ENCODE measurements around the gene ADAM12.

DNA sequence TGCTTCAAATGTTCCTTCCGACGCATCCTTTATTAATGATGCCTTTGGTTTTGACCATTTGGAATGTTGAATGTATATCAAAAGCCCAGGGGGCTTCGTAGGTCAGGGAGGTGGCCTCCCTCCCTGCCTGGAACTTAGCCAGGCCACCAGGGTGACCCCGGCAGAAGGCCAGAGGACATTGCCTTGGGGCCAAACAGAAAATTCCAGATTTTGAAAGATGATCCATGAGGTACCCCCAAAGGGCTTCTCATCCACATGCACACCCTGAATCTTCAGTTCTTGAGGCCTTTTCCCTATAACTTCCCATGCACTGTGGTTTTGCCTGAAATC, 171.7 kb downstream of the ADAM12 start:
- TF ChIP-seq, protein P1, sequence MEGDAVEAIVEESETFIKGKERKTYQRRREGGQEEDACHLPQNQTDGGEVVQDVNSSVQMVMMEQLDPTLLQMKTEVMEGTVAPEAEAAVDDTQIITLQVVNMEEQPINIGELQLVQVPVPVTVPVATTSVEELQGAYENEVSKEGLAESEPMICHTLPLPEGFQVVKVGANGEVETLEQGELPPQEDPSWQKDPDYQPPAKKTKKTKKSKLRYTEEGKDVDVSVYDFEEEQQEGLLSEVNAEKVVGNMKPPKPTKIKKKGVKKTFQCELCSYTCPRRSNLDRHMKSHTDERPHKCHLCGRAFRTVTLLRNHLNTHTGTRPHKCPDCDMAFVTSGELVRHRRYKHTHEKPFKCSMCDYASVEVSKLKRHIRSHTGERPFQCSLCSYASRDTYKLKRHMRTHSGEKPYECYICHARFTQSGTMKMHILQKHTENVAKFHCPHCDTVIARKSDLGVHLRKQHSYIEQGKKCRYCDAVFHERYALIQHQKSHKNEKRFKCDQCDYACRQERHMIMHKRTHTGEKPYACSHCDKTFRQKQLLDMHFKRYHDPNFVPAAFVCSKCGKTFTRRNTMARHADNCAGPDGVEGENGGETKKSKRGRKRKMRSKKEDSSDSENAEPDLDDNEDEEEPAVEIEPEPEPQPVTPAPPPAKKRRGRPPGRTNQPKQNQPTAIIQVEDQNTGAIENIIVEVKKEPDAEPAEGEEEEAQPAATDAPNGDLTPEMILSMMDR (IDR thresholded peaks at IDR 0.05): no peak
- TF ChIP-seq POLR2A (IDR thresholded peaks at IDR 0.05): no peak
